Esophagus squamous epithelium (tissue), 4 donors: ENCODE results near the gene APOBEC3G.

Source experiments
- POLR2A ChIP-seq, 4 donors: fragments of 450-650 bp; IDR thresholded peaks; one replicate each; pipeline ENCODE4 v1.6.1; 2017; ENCODE audit warnings: antibody characterized with exemption in 4 of 4, mild to moderate bottlenecking in 4 of 4, moderate library complexity in 3 of 4
- TF ChIP-seq, protein P1 (sequence below), 6 experiments: fragments of 450-650 bp in 4 of 6; fragments of 200-600 bp in 2 of 6; sonication (generic) in 2 of 6; IDR thresholded peaks; one replicate each; pipeline ENCODE4 v1.5.1; 2016 to 2019; ENCODE audit warnings: antibody characterized with exemption in 6 of 6, mild to moderate bottlenecking in 4 of 6, moderate library complexity in 4 of 6

DNA sequence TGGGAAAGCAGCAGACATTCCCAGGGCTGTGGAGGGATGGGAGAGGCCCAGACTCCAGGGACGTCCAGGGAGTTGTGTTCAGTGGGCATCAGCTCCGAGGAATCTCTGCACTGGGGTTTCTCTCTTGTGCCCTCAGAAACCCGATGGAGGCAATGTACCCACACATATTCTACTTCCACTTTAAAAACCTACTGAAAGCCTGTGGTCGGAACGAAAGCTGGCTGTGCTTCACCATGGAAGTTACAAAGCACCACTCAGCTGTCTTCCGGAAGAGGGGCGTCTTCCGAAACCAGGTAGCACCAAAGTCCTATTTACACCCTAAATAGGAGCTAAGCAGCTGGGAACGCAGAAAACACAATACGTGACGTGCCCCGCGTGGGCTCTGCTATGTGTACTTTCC, 47.8 kb upstream of the APOBEC3G start:
- no peak for TF ChIP-seq POLR2A (IDR thresholded peaks at IDR 0.05)
- TF ChIP-seq, protein P1, sequence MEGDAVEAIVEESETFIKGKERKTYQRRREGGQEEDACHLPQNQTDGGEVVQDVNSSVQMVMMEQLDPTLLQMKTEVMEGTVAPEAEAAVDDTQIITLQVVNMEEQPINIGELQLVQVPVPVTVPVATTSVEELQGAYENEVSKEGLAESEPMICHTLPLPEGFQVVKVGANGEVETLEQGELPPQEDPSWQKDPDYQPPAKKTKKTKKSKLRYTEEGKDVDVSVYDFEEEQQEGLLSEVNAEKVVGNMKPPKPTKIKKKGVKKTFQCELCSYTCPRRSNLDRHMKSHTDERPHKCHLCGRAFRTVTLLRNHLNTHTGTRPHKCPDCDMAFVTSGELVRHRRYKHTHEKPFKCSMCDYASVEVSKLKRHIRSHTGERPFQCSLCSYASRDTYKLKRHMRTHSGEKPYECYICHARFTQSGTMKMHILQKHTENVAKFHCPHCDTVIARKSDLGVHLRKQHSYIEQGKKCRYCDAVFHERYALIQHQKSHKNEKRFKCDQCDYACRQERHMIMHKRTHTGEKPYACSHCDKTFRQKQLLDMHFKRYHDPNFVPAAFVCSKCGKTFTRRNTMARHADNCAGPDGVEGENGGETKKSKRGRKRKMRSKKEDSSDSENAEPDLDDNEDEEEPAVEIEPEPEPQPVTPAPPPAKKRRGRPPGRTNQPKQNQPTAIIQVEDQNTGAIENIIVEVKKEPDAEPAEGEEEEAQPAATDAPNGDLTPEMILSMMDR (IDR thresholded peaks at IDR 0.05) = no peak
